HFFc6 (cell line): ENCODE data around the gene DOK4. TPM values are rescaled to one million over a fixed set of nuclear protein-coding genes. Genes with fewer than 3 reads are reported as not detected.

Source experiments
- DNase-seq: peaks from one replicate; pipeline ENCODE4 v3.0.0-alpha.2; 2018
- H3K27ac Mint-ChIP-seq: 2 replicates; pipeline ENCODE4 v1.8.0; 2020; ENCODE audit warnings: mild to moderate bottlenecking, mixed read lengths
- H3K27me3 Mint-ChIP-seq: 2 replicates; pipeline ENCODE4 v1.8.0; 2021; ENCODE audit warnings: mild to moderate bottlenecking, moderate library complexity, mixed read lengths; ENCODE audit not compliant: insufficient read depth
- H3K36me3 Mint-ChIP-seq: 2 replicates; pipeline ENCODE4 v1.8.0; 2021; ENCODE audit warnings: low read depth, mixed read lengths
- H3K4me1 Mint-ChIP-seq: 2 replicates; pipeline ENCODE4 v1.8.0; 2020; ENCODE audit warnings: low read depth, mixed read lengths
- H3K4me3 Mint-ChIP-seq: 2 replicates; pipeline ENCODE4 v1.8.0; 2020; ENCODE audit warnings: mild to moderate bottlenecking, moderate library complexity, mixed read lengths
- H3K9me3 Mint-ChIP-seq: 2 replicates; pipeline ENCODE4 v1.8.0; 2020; ENCODE audit warnings: mild to moderate bottlenecking, mixed read lengths
- total RNA-seq, 6 experiments: library from RNA; stranded (reverse); fragmentation: NEBNext Ultra II Directional; extraction: Animal tissue kit (Norgen Biotek cat#: 25700); gene quantifications; 2 replicates in 1 of 6; 3 replicates in 5 of 6; pipeline ENCODE4 v1.2.3, GENCODE V29; 2021
- TF ChIP-seq, protein P1 (sequence below): fragments of 200-600 bp; sonication (generic); IDR thresholded peaks from 2 replicates; pipeline ENCODE4 v1.5.0; 2021; ENCODE audit warnings: antibody characterized with exemption, mild to moderate bottlenecking

The DOK4 gene
- total RNA-seq, 6 experiments from 2014 or later = 24.4 to 28.9 (median 24.9) TPM

DNA sequence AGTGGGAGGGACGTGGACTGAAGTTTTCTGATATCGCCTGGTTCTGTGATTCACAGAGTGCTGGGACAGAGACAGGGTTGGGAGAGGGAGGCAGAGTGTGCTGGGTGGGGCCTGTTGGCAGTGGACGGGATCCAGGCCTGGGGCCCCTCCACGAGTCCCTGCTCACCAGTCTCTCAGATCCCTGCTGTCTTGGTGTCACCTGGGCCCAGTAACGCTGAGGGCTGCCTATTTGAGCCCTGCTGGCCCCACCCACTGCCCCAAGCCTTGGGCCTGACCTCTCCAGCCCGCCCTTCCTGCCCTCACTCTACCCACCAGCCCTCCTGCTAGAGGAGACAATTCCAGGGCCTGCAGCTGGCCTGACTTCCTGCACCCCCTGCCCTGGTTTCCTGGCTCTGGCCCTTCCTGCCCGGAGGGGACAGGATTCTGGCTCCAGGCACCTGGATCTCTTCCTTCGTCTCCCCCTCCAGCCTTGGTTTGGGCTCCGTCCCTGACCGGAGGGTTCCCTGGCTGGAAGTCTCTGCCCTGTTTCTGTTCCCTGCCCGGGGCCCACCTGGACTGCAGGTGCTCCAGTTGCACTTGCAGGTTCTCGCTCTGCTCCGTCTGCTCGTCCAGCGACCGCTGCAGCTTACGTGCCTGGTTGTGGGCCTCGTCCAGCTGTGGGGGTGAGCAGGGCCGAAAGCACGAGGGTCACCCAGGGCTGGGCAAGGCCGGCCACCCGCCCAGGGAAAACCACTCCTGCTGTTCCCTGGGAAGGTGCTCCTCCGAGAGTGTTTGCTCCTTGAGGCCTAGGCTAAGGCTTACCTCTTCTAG lies 28.7 kb upstream of the DOK4 start:
- no peak overlapping the region for H3K4me3 Mint-ChIP-seq
- no peak for DNase-seq

DNA sequence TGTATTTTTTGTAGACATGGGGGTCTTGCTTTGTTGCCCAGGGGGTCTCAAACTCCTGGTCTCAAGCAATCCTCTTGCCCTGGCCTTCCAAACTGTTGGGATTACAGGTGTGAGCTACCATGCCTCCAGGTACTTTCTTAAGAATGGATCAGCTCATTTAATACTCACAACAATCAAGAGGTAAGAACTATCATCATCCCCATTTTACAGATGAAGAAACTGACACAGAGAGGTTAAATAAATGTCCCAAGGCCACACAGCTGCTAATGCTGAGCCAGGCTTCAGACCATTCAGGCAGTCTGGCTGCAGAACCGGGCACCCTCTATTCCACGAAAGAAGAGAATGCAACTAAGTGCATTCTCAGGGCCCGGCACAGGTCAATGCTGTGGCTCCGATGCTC lies 28.1 kb upstream of the DOK4 start:
- no peaks in the 10 kb centered on the region for H3K4me1 Mint-ChIP-seq
- no peaks in the 10 kb centered on the region for H3K9me3 Mint-ChIP-seq
- TF ChIP-seq, protein P1, sequence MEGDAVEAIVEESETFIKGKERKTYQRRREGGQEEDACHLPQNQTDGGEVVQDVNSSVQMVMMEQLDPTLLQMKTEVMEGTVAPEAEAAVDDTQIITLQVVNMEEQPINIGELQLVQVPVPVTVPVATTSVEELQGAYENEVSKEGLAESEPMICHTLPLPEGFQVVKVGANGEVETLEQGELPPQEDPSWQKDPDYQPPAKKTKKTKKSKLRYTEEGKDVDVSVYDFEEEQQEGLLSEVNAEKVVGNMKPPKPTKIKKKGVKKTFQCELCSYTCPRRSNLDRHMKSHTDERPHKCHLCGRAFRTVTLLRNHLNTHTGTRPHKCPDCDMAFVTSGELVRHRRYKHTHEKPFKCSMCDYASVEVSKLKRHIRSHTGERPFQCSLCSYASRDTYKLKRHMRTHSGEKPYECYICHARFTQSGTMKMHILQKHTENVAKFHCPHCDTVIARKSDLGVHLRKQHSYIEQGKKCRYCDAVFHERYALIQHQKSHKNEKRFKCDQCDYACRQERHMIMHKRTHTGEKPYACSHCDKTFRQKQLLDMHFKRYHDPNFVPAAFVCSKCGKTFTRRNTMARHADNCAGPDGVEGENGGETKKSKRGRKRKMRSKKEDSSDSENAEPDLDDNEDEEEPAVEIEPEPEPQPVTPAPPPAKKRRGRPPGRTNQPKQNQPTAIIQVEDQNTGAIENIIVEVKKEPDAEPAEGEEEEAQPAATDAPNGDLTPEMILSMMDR = no peak
- H3K36me3 Mint-ChIP-seq = no peaks in the 10 kb centered on the region
- no peak for DNase-seq
- H3K4me3 Mint-ChIP-seq = no peak overlapping the region
- H3K27ac Mint-ChIP-seq = no peak overlapping the region
- H3K27me3 Mint-ChIP-seq = peaks cover 5% of the 10 kb centered on the region

More for the DNA sequence above, 28.7 kb upstream of the DOK4 start:
- no peak overlapping the region for H3K27ac Mint-ChIP-seq
- no peaks in the 10 kb centered on the region for H3K36me3 Mint-ChIP-seq
- TF ChIP-seq, protein P1 = no peak
- peaks cover 3% of the 10 kb centered on the region; the same call in 1 of the 2 replicates for H3K27me3 Mint-ChIP-seq
- H3K4me1 Mint-ChIP-seq = no peaks in the 10 kb centered on the region
- H3K9me3 Mint-ChIP-seq = no peaks in the 10 kb centered on the region

- peaks cover 13% of the 10 kb centered on the region for H3K27me3 Mint-ChIP-seq
- no peaks in the 10 kb centered on the region for H3K36me3 Mint-ChIP-seq
- TF ChIP-seq, protein P1 = no peak
- H3K27ac Mint-ChIP-seq = no peak overlapping the region
- no peaks in the 10 kb centered on the region for H3K4me1 Mint-ChIP-seq
- no peak overlapping the region for H3K4me3 Mint-ChIP-seq
- H3K9me3 Mint-ChIP-seq = no peaks in the 10 kb centered on the region
- no peak for DNase-seq
Measured at GRCh38 chr16:57513371-57514102, 27.2 kb upstream of the DOK4 start.

GRCh38 chr16:57512296-57513001 lies 26.2 kb upstream of the DOK4 start:
- Mint-ChIP-seq H3K4me1 (no peaks in the 10 kb centered on the region), H3K4me3 (no peak overlapping the region), H3K9me3 (no peaks in the 10 kb centered on the region), H3K36me3 (no peaks in the 10 kb centered on the region), H3K27ac (no peak overlapping the region), H3K27me3 (peaks cover 16% of the 10 kb centered on the region)
- no peak for DNase-seq
- TF ChIP-seq, protein P1 = no peak

DNA sequence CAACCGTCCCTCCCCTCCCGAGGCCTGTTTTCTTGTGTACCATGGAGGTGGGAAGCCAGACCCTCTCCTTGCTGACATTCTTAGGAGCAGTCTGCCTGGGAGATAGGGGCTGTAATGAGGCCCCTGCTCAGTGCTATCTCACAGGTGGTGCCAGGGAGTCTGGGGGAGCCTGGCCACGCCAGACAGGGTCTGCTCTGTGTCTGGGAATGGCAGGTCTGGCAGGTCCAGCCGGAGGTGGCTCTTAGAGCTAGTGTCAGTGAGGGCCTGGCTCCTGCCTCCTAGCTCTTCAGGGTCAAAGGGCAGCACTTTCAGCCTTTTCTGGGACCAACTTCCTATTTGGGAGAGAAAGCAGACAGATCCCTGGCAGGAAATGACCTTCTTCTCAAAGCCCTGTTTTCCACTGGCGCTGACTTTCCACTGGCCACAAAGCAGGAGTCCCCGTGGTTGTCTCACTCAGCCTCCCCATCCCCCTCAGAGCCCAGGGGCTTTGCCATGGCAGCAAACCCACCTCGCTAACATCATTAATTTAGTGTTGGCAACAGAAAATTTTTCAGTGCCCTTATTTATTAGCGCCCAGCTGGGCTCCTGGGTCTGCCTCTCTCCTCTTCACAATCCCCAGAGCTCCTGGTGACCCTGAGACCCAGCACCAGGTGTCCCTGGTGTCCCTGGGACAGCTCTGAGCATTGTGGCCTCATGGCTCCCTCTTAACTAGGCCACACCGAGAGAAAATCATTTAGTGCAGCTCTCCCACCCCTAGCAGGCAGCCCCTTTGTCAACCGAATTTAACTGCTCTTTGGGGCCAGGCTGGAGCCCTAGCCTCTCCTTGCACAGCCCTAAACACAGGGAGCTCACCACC lies 24.0 kb upstream of the DOK4 start:
- TF ChIP-seq, protein P1 = no peak
- peaks cover 23% of the 10 kb centered on the region for H3K27me3 Mint-ChIP-seq
- H3K9me3 Mint-ChIP-seq = no peaks in the 10 kb centered on the region
- no peak for DNase-seq
- H3K4me1 Mint-ChIP-seq = no peaks in the 10 kb centered on the region
- no peak overlapping the region for H3K4me3 Mint-ChIP-seq
- H3K27ac Mint-ChIP-seq = no peak overlapping the region
- H3K36me3 Mint-ChIP-seq = no peaks in the 10 kb centered on the region
